Endothelial cell of umbilical vein (primary cell): ENCODE measurements around the gene SH3RF1.

Source experiments
- EZH2 ChIP-seq: IDR thresholded peaks from 2 replicates; pipeline ENCODE4 v1.6.1; 2012; ENCODE audit warnings: borderline replicate concordance, low read depth, mild to moderate bottlenecking, moderate library complexity, low read length, inconsistent platforms; ENCODE audit not compliant: severe bottlenecking
- FOS ChIP-seq: IDR thresholded peaks from 2 replicates; pipeline ENCODE4 v1.6.1; 2011; ENCODE audit warnings: mild to moderate bottlenecking, low read length, moderate library complexity, borderline replicate concordance; ENCODE audit not compliant: insufficient read depth
- GATA2 ChIP-seq: IDR thresholded peaks from 2 replicates; pipeline ENCODE4 v1.7.0; 2011; ENCODE audit warnings: low read depth, mild to moderate bottlenecking, moderate library complexity, mixed read lengths, low read length; ENCODE audit not compliant: insufficient read length, insufficient read depth
- MYC ChIP-seq: IDR thresholded peaks from one replicate; pipeline ENCODE4 v1.6.1; 2011; ENCODE audit warnings: mild to moderate bottlenecking, low read depth, low read length
- POLR2A ChIP-seq: IDR thresholded peaks from 2 replicates; pipeline ENCODE4 v1.6.1; 2012; ENCODE audit warnings: low read depth, mild to moderate bottlenecking, control low read depth, low read length
- POLR2AphosphoS5 ChIP-seq: IDR thresholded peaks from 2 replicates; pipeline ENCODE4 v1.6.1; 2012; ENCODE audit warnings: low read depth, mild to moderate bottlenecking, control low read depth, low read length, moderate library complexity; ENCODE audit not compliant: insufficient read depth
- TF ChIP-seq, protein P1 (sequence below), 2 donors: IDR thresholded peaks; 1 replicate in 1 of 2; 2 replicates in 1 of 2; pipeline ENCODE4 v1.5.1; 2011; ENCODE audit warnings: low read length in 2 of 2, mild to moderate bottlenecking in 2 of 2, moderate library complexity in 2 of 2, control low read depth in 1 of 2, inconsistent platforms in 1 of 2, low read depth in 1 of 2; ENCODE audit not compliant: insufficient read depth in 1 of 2; ENCODE audit errors: extremely low read depth in 1 of 2
- TF ChIP-seq, protein P2 (sequence below): IDR thresholded peaks from 2 replicates; pipeline ENCODE4 v1.6.1; 2011; ENCODE audit not compliant: insufficient read depth, insufficient read length

DNA sequence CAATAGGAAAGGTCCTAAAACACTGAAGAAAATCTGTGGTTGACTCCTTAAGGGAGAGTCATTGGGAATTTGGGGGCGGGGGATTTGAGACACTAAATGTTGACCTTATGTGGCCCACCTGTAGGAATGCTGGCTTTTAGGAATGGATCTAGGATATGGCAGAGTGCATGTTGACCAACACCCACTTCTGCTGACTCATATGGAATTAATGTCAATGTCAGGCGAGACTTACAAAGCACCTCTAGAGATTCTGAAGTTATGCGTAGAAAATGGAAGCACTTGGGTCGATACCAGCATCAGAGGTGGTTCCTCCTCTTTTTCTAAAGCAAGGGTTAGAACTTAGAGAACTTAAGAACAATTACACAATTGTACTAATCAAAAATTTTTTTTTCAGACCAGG lies 160.1 kb downstream of the SH3RF1 start:
- TF ChIP-seq, protein P1, sequence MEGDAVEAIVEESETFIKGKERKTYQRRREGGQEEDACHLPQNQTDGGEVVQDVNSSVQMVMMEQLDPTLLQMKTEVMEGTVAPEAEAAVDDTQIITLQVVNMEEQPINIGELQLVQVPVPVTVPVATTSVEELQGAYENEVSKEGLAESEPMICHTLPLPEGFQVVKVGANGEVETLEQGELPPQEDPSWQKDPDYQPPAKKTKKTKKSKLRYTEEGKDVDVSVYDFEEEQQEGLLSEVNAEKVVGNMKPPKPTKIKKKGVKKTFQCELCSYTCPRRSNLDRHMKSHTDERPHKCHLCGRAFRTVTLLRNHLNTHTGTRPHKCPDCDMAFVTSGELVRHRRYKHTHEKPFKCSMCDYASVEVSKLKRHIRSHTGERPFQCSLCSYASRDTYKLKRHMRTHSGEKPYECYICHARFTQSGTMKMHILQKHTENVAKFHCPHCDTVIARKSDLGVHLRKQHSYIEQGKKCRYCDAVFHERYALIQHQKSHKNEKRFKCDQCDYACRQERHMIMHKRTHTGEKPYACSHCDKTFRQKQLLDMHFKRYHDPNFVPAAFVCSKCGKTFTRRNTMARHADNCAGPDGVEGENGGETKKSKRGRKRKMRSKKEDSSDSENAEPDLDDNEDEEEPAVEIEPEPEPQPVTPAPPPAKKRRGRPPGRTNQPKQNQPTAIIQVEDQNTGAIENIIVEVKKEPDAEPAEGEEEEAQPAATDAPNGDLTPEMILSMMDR (IDR thresholded peaks at IDR 0.05; ENCODE audit: extremely low read depth in 1 of 2, insufficient read depth in 1 of 2, low read depth in 1 of 2, low read length in 2 of 2): no peak
- TF ChIP-seq MYC: no peak
- no peak for TF ChIP-seq EZH2
- TF ChIP-seq, protein P2, sequence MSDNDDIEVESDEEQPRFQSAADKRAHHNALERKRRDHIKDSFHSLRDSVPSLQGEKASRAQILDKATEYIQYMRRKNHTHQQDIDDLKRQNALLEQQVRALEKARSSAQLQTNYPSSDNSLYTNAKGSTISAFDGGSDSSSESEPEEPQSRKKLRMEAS: no peak
- TF ChIP-seq POLR2A: no peak
- TF ChIP-seq POLR2AphosphoS5: no peak
- no peak for TF ChIP-seq FOS
- no peak for TF ChIP-seq GATA2
